CD4-positive, alpha-beta memory T cell (primary cell): ENCODE measurements around the gene CIDEB. TPM values are rescaled to one million over a fixed set of nuclear protein-coding genes. Genes with fewer than 3 reads are reported as not detected.

ENCODE experiments used
- CTCF ChIA-PET: fragments of 350-600 bp; sonication (Branson Sonifier 250); formaldehyde crosslinking; loops from one replicate; lab custom pipeline; 2021; ENCODE audit warnings: inconsistent platforms; ENCODE audit not compliant: partially characterized antibody; lab: Charles Lee
- POLR2A ChIA-PET: fragments of 350-600 bp; sonication (Branson Sonifier 250); formaldehyde crosslinking; loops from one replicate; lab custom pipeline; 2021; ENCODE audit not compliant: partially characterized antibody; lab: Charles Lee
- DNase-seq, 5 donors: peaks; one replicate each; pipeline versions ENCODE4 v3.0.0 to v3.0.0-alpha.2; 2020 to 2022; ENCODE audit warnings: mixed read lengths in 1 of 5
- H3K27ac ChIP-seq: one replicate; pipeline ENCODE4 v1.7.0; 2013; ENCODE audit warnings: low read depth, low read length
- H3K27me3 ChIP-seq: 2 replicates; pipeline ENCODE4 v1.7.0; 2013; ENCODE audit warnings: mild to moderate bottlenecking, low read length, moderate library complexity; ENCODE audit not compliant: insufficient read depth
- H3K36me3 ChIP-seq: 2 replicates; pipeline ENCODE4 v1.7.0; 2013; ENCODE audit warnings: mild to moderate bottlenecking, low read length, moderate library complexity; ENCODE audit not compliant: insufficient read depth
- H3K4me1 ChIP-seq: 2 replicates; pipeline ENCODE4 v1.7.0; 2013; ENCODE audit warnings: mild to moderate bottlenecking, low read length, moderate library complexity; ENCODE audit not compliant: insufficient read depth
- H3K4me3 ChIP-seq, 2 donors: one replicate each; pipeline ENCODE4 v1.7.0; 2013; ENCODE audit warnings: low read length in 2 of 2, mild to moderate bottlenecking in 1 of 2
- H3K9me3 ChIP-seq, 2 donors: one replicate each; pipeline ENCODE4 v1.7.0; 2013; ENCODE audit warnings: low read length in 2 of 2, control low read depth in 1 of 2; ENCODE audit not compliant: control insufficient read depth in 1 of 2
- H3K27ac Mint-ChIP-seq, 7 donors: one replicate each; pipeline ENCODE4 v1.8.0; 2020 to 2021; ENCODE audit warnings: mixed read lengths in 7 of 7, mild to moderate bottlenecking in 6 of 7, inconsistent platforms in 3 of 7, moderate library complexity in 3 of 7
- H3K27me3 Mint-ChIP-seq, 2 donors: one replicate each; pipeline ENCODE4 v1.8.0; 2020 to 2021; ENCODE audit warnings: mixed read lengths in 2 of 2
- H3K36me3 Mint-ChIP-seq, 2 donors: one replicate each; pipeline ENCODE4 v1.8.0; 2020 to 2021; ENCODE audit warnings: mixed read lengths in 2 of 2, inconsistent platforms in 1 of 2, mild to moderate bottlenecking in 1 of 2
- H3K4me1 Mint-ChIP-seq, 4 donors: one replicate each; pipeline ENCODE4 v1.8.0; 2020 to 2021; ENCODE audit warnings: mixed read lengths in 4 of 4, mild to moderate bottlenecking in 1 of 4
- H3K4me3 Mint-ChIP-seq, 8 donors: one replicate each; pipeline ENCODE4 v1.8.0; 2020 to 2021; ENCODE audit warnings: mixed read lengths in 8 of 8, mild to moderate bottlenecking in 7 of 8, moderate library complexity in 6 of 8, inconsistent platforms in 3 of 8
- H3K9me3 Mint-ChIP-seq, 8 donors: one replicate each; pipeline ENCODE4 v1.8.0; 2020 to 2021; ENCODE audit warnings: mixed read lengths in 8 of 8, mild to moderate bottlenecking in 5 of 8, inconsistent platforms in 3 of 8, moderate library complexity in 1 of 8
- intact Hi-C: fragments of 100-400 bp; cut with micrococcal nuclease; formaldehyde crosslinking; loops from one replicate; pipeline ENCODE4 v1.15.1; 2023
- polyA plus RNA-seq, 2 donors: library from polyadenylated mRNA; unstranded; fragments of 300-500 nt; fragmentation: Illumina TruSeq; gene quantifications; one replicate each; pipeline ENCODE4 v1.2.3, GENCODE V29; 2021
- total RNA-seq, 2 experiments: library from RNA; stranded (reverse); gene quantifications; one replicate each; pipeline ENCODE4 v1.2.3, GENCODE V29; 2021

The CIDEB gene
- total and polyA plus RNA-seq, 4 experiments from 2014 or later: 17.2 to 26.0 (median 23.3) TPM

DNA sequence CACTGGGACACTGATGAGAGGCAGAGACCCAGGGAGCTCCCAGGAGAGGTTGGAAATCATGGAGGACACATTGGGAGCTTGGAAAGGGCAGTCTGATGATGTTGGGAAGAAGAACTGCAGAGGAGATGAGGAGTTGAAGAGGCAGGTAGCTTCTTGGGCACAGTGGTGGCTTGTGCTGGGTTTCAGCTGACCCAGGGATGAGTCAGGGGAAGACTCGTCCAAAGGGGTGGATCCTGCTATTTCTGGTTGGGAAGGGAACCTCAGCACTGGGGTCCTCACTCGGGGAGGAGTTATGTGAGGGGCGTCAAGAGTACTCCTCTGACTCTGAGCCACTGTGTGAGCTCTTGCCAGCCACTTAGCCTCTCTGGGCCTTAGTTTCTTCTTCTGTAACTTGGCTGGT, 15.6 kb upstream of the CIDEB start:
- no peaks in the 10 kb centered on the region for H3K27me3 ChIP-seq
- Mint-ChIP-seq H3K4me1 (peaks cover 4 to 23% (median 8%) of the 10 kb centered on the region in 4 donors), H3K27ac (no peak overlapping the region), H3K4me3 (peak overlapping the region in 1 of 8 donors; percentile 2), H3K9me3 (no peaks in the 10 kb centered on the region), H3K36me3 (no peaks in the 10 kb centered on the region), H3K27me3 (peaks cover 0 to 1% of the 10 kb centered on the region in 2 donors)
- ChIA-PET CTCF (interaction anchor here (0.8 to 23.0 kb wide), 5 partner anchors 9 to 109 kb away, joined by 3 to 791 read pairs (median 9); partner anchors contain the start of genes CBLN3, CIDEB, KHNYN and SDR39U1), POLR2A (no interaction called here)
- intact Hi-C loops: no loop called here
- DNase-seq: no peak
- H3K4me3 ChIP-seq: no peak overlapping the region
- no peak overlapping the region for H3K27ac ChIP-seq
- peaks cover 9% of the 10 kb centered on the region for H3K4me1 ChIP-seq
- H3K9me3 ChIP-seq: no peaks in the 10 kb centered on the region
- H3K36me3 ChIP-seq: no peaks in the 10 kb centered on the region

DNA sequence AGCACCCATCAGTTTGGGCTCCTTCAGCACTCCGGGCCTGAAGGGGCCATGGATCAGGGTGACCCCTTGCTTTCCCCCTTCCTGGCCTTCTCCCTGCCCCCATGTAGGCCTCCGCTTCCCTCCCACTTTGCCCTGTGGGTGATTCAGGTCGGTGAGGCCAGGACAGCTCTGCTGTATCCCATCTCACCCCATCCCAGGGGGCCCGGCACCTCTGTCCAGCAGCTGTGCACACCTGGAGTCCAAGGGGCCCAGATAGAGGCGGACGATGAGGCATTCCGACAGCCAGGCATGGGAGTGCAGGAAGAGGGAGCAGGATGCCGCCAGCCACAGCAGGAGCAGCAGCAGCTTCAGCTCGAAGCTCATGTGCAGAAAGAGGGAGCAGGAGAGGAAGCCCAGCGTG, 14.9 kb upstream of the CIDEB start:
- Histone ChIP-seq H3K4me3 (no peak overlapping the region), H3K36me3 (no peaks in the 10 kb centered on the region), H3K27ac (no peak overlapping the region), H3K9me3 (no peaks in the 10 kb centered on the region), H3K27me3 (no peaks in the 10 kb centered on the region), H3K4me1 (peaks cover 7% of the 10 kb centered on the region)
- Mint-ChIP-seq H3K9me3 (no peaks in the 10 kb centered on the region), H3K4me3 (no peak overlapping the region), H3K4me1 (peaks cover 4 to 17% (median 8%) of the 10 kb centered on the region in 4 donors), H3K27ac (no peak overlapping the region), H3K36me3 (no peaks in the 10 kb centered on the region), H3K27me3 (peaks cover 0 to 1% of the 10 kb centered on the region in 2 donors)
- intact Hi-C loops: no loop called here
- DNase-seq: no peak
- ChIA-PET CTCF (interaction anchor here (0.9 to 23.0 kb wide), 5 partner anchors 11 to 109 kb away, joined by 3 to 791 read pairs (median 9); partner anchors contain the start of genes CBLN3, CIDEB, KHNYN and SDR39U1), POLR2A (no interaction called here)

DNA sequence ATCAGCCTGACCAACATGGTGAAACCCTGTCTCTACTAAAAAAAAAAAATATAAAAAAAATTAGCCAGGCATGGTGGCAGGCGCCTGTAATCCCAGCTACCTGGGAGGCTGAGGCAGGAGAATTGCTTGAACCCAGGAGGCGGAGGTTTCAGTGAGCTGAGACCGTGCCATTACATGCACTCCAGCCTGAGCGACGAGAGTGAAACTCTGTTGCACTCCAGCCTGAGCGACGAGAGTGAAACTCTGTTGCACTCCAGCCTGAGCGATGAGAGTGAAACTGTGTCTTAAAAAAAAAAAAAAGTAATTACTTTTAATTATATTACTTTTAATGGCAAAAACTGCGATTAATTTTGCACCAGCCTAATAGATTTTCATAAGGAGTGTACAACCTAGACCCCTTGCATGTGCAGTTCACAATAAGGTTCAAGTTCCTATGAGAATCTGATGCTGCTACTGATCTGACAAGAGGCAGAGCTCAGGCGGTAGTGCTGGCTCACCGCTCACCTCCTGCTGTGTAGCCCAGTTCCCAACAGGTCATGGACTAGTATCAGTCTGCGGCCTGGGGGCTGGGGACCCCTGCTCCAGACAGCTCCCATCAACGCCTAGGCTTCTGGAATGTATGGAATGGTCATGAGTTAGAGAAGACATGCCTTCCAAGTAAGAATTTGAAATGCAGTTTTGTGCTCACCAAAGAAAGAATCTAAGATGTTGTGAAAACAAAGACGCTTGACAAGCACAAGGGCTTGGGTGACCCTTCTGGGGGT, 13.6 kb upstream of the CIDEB start:
- ChIA-PET CTCF (interaction anchor here (0.7 to 23.0 kb wide), 3 partner anchors 19 to 111 kb away, joined by 4 to 791 read pairs (median 5); partner anchors contain the start of genes CBLN3, KHNYN, SDR39U1 and TINF2), POLR2A (no interaction called here)
- Histone ChIP-seq H3K4me1 (no peaks in the 10 kb centered on the region), H3K27ac (no peak overlapping the region), H3K36me3 (no peaks in the 10 kb centered on the region), H3K9me3 (no peaks in the 10 kb centered on the region), H3K27me3 (no peaks in the 10 kb centered on the region), H3K4me3 (no peak overlapping the region)
- H3K4me1 Mint-ChIP-seq: peaks cover 0 to 15% (median 6%) of the 10 kb centered on the region in 4 donors
- peaks cover 0 to 5% of the 10 kb centered on the region in 2 donors for H3K36me3 Mint-ChIP-seq
- no peaks in the 10 kb centered on the region for H3K27me3 Mint-ChIP-seq
- intact Hi-C loops: no loop called here
- DNase-seq: no peak
- H3K9me3 Mint-ChIP-seq: no peaks in the 10 kb centered on the region
- no peak overlapping the region for H3K4me3 Mint-ChIP-seq
- H3K27ac Mint-ChIP-seq: peak overlapping the region in 1 of 7 donors; percentile 52

DNA sequence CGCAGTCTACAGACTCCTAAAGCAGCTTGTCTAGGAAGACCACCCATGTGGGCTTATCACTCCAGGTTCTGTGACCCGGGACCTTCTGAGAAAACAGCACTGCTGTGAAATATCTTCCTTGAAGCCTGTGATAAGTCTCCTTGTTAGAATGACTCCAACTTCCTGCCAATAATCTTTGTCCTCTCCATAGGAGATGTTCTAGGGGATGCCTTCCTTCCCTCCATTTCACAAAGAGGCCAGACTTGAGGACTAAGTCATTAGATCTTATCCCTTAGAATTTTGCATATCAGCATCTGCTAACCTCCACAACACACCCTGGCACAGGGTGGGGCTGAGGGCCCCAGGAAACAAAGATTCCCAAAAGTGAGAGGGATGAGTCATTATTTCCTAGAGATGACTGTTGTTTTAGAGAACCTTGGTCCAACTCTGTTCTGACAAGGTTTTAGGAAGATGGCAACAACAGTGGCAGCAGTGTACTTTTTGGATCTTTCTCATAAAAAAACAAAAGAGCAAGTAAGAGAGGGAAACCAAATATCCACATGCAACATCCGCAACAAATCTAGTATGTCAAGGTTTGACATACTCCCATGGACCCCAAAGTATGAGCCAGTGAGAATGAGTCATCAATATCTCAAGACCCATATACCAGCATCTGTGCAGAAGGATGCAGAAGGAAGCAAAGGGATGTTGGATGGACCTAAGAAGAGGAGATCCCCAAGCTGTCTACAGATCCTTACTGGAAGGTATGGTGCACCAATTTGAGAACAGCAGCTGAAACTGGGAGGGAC, 9.6 kb upstream of the CIDEB start:
- DNase-seq: no peak
- no peaks in the 10 kb centered on the region for H3K27me3 Mint-ChIP-seq
- peaks cover 0 to 5% of the 10 kb centered on the region in 2 donors for H3K36me3 Mint-ChIP-seq
- intact Hi-C loops: no loop called here
- peak overlapping the region in 1 of 8 donors; percentile 7 for H3K4me3 Mint-ChIP-seq
- H3K9me3 ChIP-seq: no peaks in the 10 kb centered on the region
- CTCF ChIA-PET: interaction anchor here (1.6 to 3.7 kb wide), 3 partner anchors 9 to 16 kb away, joined by 6 to 29 read pairs (median 13); partner anchors contain the start of genes CIDEB and LTB4R2
- H3K4me3 ChIP-seq: no peak overlapping the region
- H3K4me1 ChIP-seq: peaks cover 31% of the 10 kb centered on the region
- POLR2A ChIA-PET: interaction anchor here (1.0 to 1.2 kb wide), 2 partner anchors 14 to 101 kb away, joined by 3 read pairs; partner anchors contain the start of gene MDP1
- peak overlapping the region in 4 of 7 donors; percentile 10 to 38 (median 18) for H3K27ac Mint-ChIP-seq
- no peaks in the 10 kb centered on the region for H3K9me3 Mint-ChIP-seq
- no peaks in the 10 kb centered on the region for H3K27me3 ChIP-seq
- H3K4me1 Mint-ChIP-seq: peaks cover 31 to 47% (median 39%) of the 10 kb centered on the region in 4 donors
- no peaks in the 10 kb centered on the region for H3K36me3 ChIP-seq
- no peak overlapping the region for H3K27ac ChIP-seq

DNA sequence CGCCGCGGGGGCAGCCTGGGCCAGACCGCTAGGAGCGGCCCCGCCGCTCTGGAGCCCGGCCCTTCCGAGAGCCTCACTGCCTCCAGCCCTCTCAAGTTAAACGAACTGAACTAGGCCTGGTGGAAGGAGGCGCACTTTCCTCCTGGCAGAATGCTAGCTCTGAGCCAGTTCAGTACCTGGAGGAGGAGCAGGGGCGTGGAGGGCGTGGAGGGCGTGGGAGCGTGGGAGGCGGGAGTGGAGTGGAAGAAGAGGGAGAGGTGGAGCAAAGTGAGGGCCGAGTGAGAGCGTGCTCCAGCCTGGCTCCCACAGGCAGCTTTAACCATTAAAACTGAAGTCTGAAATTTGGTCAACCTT, 8.8 kb upstream of the CIDEB start:
- intact Hi-C loops: no loop called here
- Histone ChIP-seq H3K27ac (no peak overlapping the region), H3K4me3 (no peak overlapping the region), H3K9me3 (no peaks in the 10 kb centered on the region), H3K27me3 (no peaks in the 10 kb centered on the region), H3K36me3 (no peaks in the 10 kb centered on the region), H3K4me1 (peaks cover 39% of the 10 kb centered on the region)
- Mint-ChIP-seq H3K9me3 (peaks cover 0 to 1% (median 0%) of the 10 kb centered on the region in 8 donors), H3K27ac (no peak overlapping the region), H3K36me3 (peaks cover 0 to 5% of the 10 kb centered on the region in 2 donors), H3K4me3 (no peak overlapping the region), H3K4me1 (peaks cover 38 to 55% (median 46%) of the 10 kb centered on the region in 4 donors), H3K27me3 (no peaks in the 10 kb centered on the region)
- no peak for DNase-seq
- CTCF ChIA-PET: interaction anchor here (3.7 kb wide), 1 partner anchor 8 kb away, joined by 29 read pairs; the partner anchor contains the start of genes CIDEB and LTB4R2
- POLR2A ChIA-PET: interaction anchor here (1.0 to 1.1 kb wide), 2 partner anchors 74 to 101 kb away, joined by 3 read pairs; partner anchors contain the start of genes MDP1 and TINF2

DNA sequence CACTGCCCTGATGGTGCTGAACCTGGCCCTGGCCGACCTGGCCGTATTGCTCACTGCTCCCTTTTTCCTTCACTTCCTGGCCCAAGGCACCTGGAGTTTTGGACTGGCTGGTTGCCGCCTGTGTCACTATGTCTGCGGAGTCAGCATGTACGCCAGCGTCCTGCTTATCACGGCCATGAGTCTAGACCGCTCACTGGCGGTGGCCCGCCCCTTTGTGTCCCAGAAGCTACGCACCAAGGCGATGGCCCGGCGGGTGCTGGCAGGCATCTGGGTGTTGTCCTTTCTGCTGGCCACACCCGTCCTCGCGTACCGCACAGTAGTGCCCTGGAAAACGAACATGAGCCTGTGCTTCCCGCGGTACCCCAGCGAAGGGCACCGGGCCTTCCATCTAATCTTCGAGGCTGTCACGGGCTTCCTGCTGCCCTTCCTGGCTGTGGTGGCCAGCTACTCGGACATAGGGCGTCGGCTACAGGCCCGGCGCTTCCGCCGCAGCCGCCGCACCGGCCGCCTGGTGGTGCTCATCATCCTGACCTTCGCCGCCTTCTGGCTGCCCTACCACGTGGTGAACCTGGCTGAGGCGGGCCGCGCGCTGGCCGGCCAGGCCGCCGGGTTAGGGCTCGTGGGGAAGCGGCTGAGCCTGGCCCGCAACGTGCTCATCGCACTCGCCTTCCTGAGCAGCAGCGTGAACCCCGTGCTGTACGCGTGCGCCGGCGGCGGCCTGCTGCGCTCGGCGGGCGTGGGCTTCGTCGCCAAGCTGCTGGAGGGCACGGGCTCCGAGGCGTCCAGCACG, 8.2 kb upstream of the CIDEB start:
- CTCF ChIA-PET: interaction anchor here (3.7 kb wide), 1 partner anchor 8 kb away, joined by 29 read pairs; the partner anchor contains the start of genes CIDEB and LTB4R2
- no peak for DNase-seq
- no peaks in the 10 kb centered on the region for H3K36me3 ChIP-seq
- Mint-ChIP-seq H3K36me3 (peaks cover 0 to 5% of the 10 kb centered on the region in 2 donors), H3K27me3 (no peaks in the 10 kb centered on the region), H3K4me3 (peak overlapping the region in 5 of 8 donors; percentile 15 to 59 (median 52)), H3K27ac (peak overlapping the region in 4 of 7 donors; percentile 68 to 90 (median 78)), H3K4me1 (peaks cover 38 to 60% (median 47%) of the 10 kb centered on the region in 4 donors), H3K9me3 (peaks cover 0 to 1% (median 0%) of the 10 kb centered on the region in 8 donors)
- no peak overlapping the region for H3K27ac ChIP-seq
- peaks cover 42% of the 10 kb centered on the region for H3K4me1 ChIP-seq
- intact Hi-C loops: no loop called here
- no peaks in the 10 kb centered on the region for H3K9me3 ChIP-seq
- no peaks in the 10 kb centered on the region for H3K27me3 ChIP-seq
- POLR2A ChIA-PET: interaction anchor here (1.0 to 1.1 kb wide), 2 partner anchors 74 to 100 kb away, joined by 3 read pairs; partner anchors contain the start of genes MDP1 and TINF2
- H3K4me3 ChIP-seq: no peak overlapping the region
